H1 (cell line): ENCODE measurements around the gene TMEM117. TPM values are rescaled to one million over a fixed set of nuclear protein-coding genes. Genes with fewer than 3 reads are reported as not detected.

Experiments used
- ASH2L ChIP-seq: fragments of 200-600, 300-600 bp; sonication (generic); IDR thresholded peaks from one replicate; pipeline ENCODE4 v1.7.1; 2017; ENCODE audit warnings: low read length
- BCL11A ChIP-seq, 2 experiments: IDR thresholded peaks; one replicate each; pipeline ENCODE4 v1.6.1; 2011; ENCODE audit warnings: low read depth in 2 of 2, low read length in 2 of 2, mild to moderate bottlenecking in 2 of 2
- CREB1 ChIP-seq: IDR thresholded peaks from 2 replicates; pipeline ENCODE4 v1.6.1; 2012; ENCODE audit warnings: inconsistent platforms
- EGR1 ChIP-seq: IDR thresholded peaks from 2 replicates; pipeline ENCODE4 v1.6.1; 2011; ENCODE audit warnings: low read depth, low read length, borderline replicate concordance
- JUND ChIP-seq: IDR thresholded peaks from 2 replicates; pipeline ENCODE4 v1.6.1; 2011; ENCODE audit warnings: mild to moderate bottlenecking, improper control_type of control experiment, low read length
- polyA plus RNA-seq, 7 experiments: library from polyadenylated mRNA; depleted of rRNA in 3 of 7; stranded (reverse) in 5 of 7; unstranded in 2 of 7; fragments of >200 nt in 5 of 7; fragments of 200-250 nt in 2 of 7; gene quantifications; 1 replicate in 5 of 7; 2 replicates in 1 of 7; 4 replicates in 1 of 7; pipeline versions ENCODE4 v1.2.1 to v1.2.3, GENCODE V29; 2011 to 2013; ENCODE audit warnings: missing spikeins in 2 of 7, mixed read lengths in 2 of 7
- total RNA-seq: library from RNA; stranded (reverse); fragmentation: NEBNext Ultra II Directional; extraction: Animal tissue kit (Norgen Biotek cat#: 25700); gene quantifications from 2 replicates; pipeline ENCODE4 v1.2.1, GENCODE V29; 2021

Gene TMEM117
- total and polyA plus RNA-seq, 2 of the 8 experiments (the other 6 are each of a cell fraction or from before 2014, with no cell fraction given) = 0.80 to 1.4 TPM

DNA sequence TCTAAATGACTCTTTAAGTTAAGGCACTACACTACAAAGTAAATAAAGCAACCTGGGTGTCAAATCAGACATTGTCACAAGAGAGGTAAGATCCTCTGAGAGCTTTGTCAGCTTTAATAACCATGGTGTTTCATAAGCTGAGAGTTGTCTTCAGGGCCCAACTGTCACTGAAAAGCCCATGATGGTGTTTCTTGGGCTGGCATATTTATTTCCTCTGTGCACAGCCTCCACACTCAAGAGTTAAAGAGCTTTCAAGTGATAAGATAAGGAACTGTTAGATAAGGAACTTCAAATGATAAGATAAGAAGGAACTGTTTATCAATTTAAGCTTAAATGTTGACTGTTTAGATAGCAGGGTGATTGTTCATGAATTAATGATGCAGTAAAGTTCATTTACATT is 495.4 kb downstream of the TMEM117 start (continued):
- TF ChIP-seq CREB1 = no peak
- TF ChIP-seq ASH2L = no peak
- TF ChIP-seq EGR1 = no peak
- no peak for TF ChIP-seq JUND
- no peak for TF ChIP-seq BCL11A (IDR thresholded peaks at IDR 0.05; ENCODE audit: low read depth in 2 of 2, low read length in 2 of 2)
